GM21447 (cell line): Measurements from ENCODE around the gene NRIP2.

Experiments used
- ATAC-seq: cut with Tn5 transposase; IDR thresholded peaks from one replicate; pipeline ENCODE4 v1.9.1; 2021; ENCODE audit not compliant: unreplicated experiment

The NRIP2 gene

GRCh38 chr12:2851931-2852330, 17.1 kb upstream of the NRIP2 start:
- no peak for ATAC-seq

GRCh38 chr12:2845280-2845679, 10.4 kb upstream of the NRIP2 start:
- no peak for ATAC-seq

GRCh38 chr12:2844786-2845185, 10.0 kb upstream of the NRIP2 start:
- ATAC-seq, result no peak

GRCh38 chr12:2842948-2843347, 8.1 kb upstream of the NRIP2 start:
- no peak for ATAC-seq

- no peak for ATAC-seq
Observed at GRCh38 chr12:2841056-2841650, 6.3 kb upstream of the NRIP2 start.

- no peak for ATAC-seq
Observed at GRCh38 chr12:2836574-2836973, 1.7 kb upstream of the NRIP2 start.

- ATAC-seq, result no peak
Observed at GRCh38 chr12:2835691-2836403, 1.0 kb upstream of the NRIP2 start.

- ATAC-seq, result no peak
Observed at GRCh38 chr12:2833810-2834209, 1.0 kb downstream of the NRIP2 start.

GRCh38 chr12:2833327-2833726, 1.5 kb downstream of the NRIP2 start:
- no peak for ATAC-seq

GRCh38 chr12:2832550-2833127, 2.2 kb downstream of the NRIP2 start:
- ATAC-seq, result no peak

GRCh38 chr12:2829275-2829674, 5.6 kb downstream of the NRIP2 start:
- ATAC-seq, result no peak

- no peak for ATAC-seq
Observed at GRCh38 chr12:2826721-2827515, 7.9 kb downstream of the NRIP2 start.

- ATAC-seq, result no peak
Observed at GRCh38 chr12:2826036-2826435, 8.8 kb downstream of the NRIP2 start.

- no peak for ATAC-seq
Observed at GRCh38 chr12:2825132-2825531, 9.7 kb downstream of the NRIP2 start.

GRCh38 chr12:2824541-2824940, 10.3 kb downstream of the NRIP2 start:
- no peak for ATAC-seq

GRCh38 chr12:2823483-2823882, 11.4 kb downstream of the NRIP2 start:
- no peak for ATAC-seq

- no peak for ATAC-seq
Observed at GRCh38 chr12:2820432-2820831, 14.4 kb downstream of the NRIP2 start.

- ATAC-seq, result no peak
Observed at GRCh38 chr12:2819810-2820209, 15.0 kb downstream of the NRIP2 start.

GRCh38 chr12:2813214-2814185, 21.3 kb downstream of the NRIP2 start:
- ATAC-seq, result peak; percentile 41
